GM18502 (cell line): ENCODE results near the gene GJA10.

Experiments used
- ATAC-seq: cut with Tn5 transposase; IDR thresholded peaks from one replicate; pipeline ENCODE4 v1.9.1; 2021; ENCODE audit warnings: mild to moderate bottlenecking; ENCODE audit not compliant: unreplicated experiment, poor library complexity

The GJA10 gene

GRCh38 chr6:89942601-89943000, 48.3 kb downstream of the GJA10 start:
- no peak for ATAC-seq

- ATAC-seq: no peak
These were observed 50.0 kb downstream of the GJA10 start for GRCh38 chr6:89944181-89944755.

- no peak for ATAC-seq
These were observed 50.6 kb downstream of the GJA10 start for GRCh38 chr6:89944826-89945407.
